NB4 (cell line): ENCODE measurements around the gene HACD4.

Source experiments
- DNase-seq: peaks from one replicate; pipeline ENCODE4 v3.0.0; 2010; ENCODE audit warnings: low read depth
- H3K4me3 ChIP-seq: one replicate; pipeline ENCODE4 v1.5.1; 2011; ENCODE audit warnings: mild to moderate bottlenecking, low read depth, low read length, moderate library complexity
- CTCF ChIP-seq: IDR thresholded peaks from one replicate; pipeline ENCODE4 v1.5.1; 2012; ENCODE audit warnings: low read depth, low read length
- MYC ChIP-seq: IDR thresholded peaks from 2 replicates; pipeline ENCODE4 v1.6.1; 2011; ENCODE audit warnings: low read depth, low read length
- POLR2A ChIP-seq: IDR thresholded peaks from 2 replicates; pipeline ENCODE4 v1.6.1; 2011; ENCODE audit warnings: mild to moderate bottlenecking; ENCODE audit not compliant: insufficient read length; ENCODE audit errors: extremely low read depth
- TF ChIP-seq, protein P1 (sequence below): IDR thresholded peaks from 2 replicates; pipeline ENCODE4 v1.6.1; 2011; ENCODE audit warnings: low read depth, low read length

HACD4 gene

GRCh38 chr9:20972684-20973083, 58.8 kb downstream of the HACD4 start:
- no peak overlapping the region for H3K4me3 ChIP-seq
- TF ChIP-seq MYC = no peak
- TF ChIP-seq CTCF = no peak
- TF ChIP-seq, protein P1, sequence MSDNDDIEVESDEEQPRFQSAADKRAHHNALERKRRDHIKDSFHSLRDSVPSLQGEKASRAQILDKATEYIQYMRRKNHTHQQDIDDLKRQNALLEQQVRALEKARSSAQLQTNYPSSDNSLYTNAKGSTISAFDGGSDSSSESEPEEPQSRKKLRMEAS = no peak
- no peak for TF ChIP-seq POLR2A
- no peak for DNase-seq

DNA sequence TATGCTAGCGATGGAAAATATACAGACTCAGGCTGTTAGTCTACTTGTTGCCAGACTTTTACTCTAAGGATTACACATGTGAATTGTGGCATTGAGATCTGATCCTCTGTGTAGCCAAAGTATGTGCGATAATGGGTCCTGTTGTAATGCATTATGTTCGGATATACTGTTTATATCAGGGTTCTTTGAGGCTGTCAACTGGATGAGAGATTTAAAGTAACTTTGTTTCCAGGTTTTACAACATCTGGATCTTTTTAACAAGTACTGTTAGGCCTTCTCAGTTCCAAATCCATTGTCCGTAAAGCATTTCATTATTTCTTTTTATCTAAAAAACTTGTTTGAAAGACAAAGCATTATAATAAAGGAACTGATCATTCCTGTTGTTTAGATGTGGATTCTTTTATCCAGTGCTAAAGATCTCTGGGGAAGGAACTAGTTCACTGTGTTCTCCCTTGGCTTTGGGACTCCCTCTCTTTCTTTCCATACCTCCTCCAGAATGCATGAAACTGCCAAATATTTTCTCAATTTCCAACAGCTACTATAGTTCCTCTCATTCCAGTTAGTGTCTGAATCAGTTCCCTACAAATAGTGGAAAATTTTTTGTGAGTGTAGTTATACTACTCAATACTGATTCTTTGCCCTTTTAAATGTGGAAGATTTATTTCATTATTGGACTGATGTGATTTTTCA, 68.8 kb downstream of the HACD4 start:
- H3K4me3 ChIP-seq = no peak overlapping the region
- DNase-seq = no peak
- TF ChIP-seq MYC (no peak), CTCF (no peak)

DNA sequence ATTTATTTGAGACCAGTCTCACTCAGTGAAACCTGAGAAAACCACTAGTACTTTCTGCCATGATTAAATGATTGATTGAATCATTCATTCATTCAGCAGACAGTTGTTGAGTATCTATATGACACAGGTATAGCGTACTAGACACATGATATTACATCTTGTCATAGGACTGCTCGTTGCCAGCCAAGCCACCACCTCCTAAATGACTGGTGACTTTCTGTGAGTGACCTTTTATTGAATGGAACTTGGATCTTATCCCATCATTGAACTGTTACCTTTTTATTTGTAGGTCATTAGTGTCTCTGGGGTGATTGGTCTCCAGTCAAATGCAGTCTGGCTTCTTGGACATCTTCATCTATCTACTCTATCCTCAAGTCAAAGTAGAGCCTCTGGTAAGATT, 80.7 kb downstream of the HACD4 start:
- TF ChIP-seq CTCF (no peak), POLR2A (no peak), MYC (no peak)
- TF ChIP-seq, protein P1 = no peak
- no peak overlapping the region for H3K4me3 ChIP-seq
- DNase-seq = no peak
